ENCODE results near the gene CTNND1.

DNA sequence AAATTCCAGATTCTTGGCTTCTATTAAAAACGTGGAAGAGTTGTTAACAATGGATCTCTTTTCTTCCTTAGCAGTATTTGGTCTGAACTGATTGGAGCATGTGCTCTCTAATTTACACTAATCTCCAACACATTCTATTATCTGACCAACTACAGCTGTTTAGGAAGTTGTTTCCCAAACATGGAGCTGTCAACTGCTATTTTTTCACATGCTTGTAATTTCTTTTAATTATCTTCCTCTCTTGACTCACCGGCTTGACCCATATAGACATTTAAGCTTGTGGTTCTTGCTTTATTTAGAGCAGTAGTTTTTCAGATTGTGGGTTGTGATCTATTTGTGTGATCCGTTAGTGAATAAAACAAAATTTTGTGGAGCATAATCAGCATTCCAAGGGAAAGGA lies 40.8 kb downstream of the CTNND1 start:
- TF ChIP-seq, protein P1, sequence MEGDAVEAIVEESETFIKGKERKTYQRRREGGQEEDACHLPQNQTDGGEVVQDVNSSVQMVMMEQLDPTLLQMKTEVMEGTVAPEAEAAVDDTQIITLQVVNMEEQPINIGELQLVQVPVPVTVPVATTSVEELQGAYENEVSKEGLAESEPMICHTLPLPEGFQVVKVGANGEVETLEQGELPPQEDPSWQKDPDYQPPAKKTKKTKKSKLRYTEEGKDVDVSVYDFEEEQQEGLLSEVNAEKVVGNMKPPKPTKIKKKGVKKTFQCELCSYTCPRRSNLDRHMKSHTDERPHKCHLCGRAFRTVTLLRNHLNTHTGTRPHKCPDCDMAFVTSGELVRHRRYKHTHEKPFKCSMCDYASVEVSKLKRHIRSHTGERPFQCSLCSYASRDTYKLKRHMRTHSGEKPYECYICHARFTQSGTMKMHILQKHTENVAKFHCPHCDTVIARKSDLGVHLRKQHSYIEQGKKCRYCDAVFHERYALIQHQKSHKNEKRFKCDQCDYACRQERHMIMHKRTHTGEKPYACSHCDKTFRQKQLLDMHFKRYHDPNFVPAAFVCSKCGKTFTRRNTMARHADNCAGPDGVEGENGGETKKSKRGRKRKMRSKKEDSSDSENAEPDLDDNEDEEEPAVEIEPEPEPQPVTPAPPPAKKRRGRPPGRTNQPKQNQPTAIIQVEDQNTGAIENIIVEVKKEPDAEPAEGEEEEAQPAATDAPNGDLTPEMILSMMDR (IDR thresholded peaks at IDR 0.05): no peak
- TF ChIP-seq POLR2AphosphoS5 (IDR thresholded peaks at IDR 0.05; ENCODE audit: insufficient read depth in 1 of 2, low read depth in 1 of 2) (no peak), POLR2A (IDR thresholded peaks at IDR 0.05) (no peak)
